Activated naive CD4-positive, alpha-beta T cell treated with Interleukin-2 at 50 U/mL for 16 hours (primary cell): ENCODE results near the gene PLEKHA8.

Experiments used
- DNase-seq: peaks from one replicate; pipeline ENCODE4 v3.0.0-alpha.2; 2020

PLEKHA8 gene

GRCh38 chr7:30148426-30148825 lies 120.2 kb downstream of the PLEKHA8 start:
- no peak for DNase-seq

DNA sequence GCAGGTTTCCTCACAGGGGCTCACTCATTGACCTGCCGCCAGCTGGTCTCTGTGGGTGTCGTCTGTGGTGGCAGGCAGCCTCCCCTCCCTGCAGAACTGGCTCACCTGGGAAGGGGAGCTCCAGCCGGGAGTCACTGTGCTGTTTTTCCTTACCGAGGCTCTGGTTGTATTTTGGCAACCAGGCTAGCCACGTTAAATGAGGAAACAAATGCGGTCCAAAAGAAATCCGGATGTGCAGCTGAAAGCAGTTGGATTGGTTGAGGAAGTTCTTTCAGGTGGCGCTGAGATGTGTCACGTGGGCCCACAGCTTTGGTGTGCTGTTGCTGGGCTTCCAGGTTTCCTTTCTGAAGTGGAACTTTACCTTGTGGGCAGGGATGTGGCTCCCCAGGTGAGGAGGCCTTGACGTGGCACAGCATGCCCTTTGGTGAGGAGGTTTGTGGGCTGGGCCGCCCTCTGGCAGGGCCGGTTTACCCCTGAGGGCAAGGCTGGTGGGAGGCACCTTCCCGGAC lies 120.8 kb downstream of the PLEKHA8 start:
- no peak for DNase-seq

- DNase-seq: no peak
Measured at GRCh38 chr7:30149640-30150272, 121.5 kb downstream of the PLEKHA8 start.

- DNase-seq: no peak
Measured at GRCh38 chr7:30150711-30151110, 122.5 kb downstream of the PLEKHA8 start.

GRCh38 chr7:30154111-30154587 lies 125.9 kb downstream of the PLEKHA8 start:
- DNase-seq: no peak

GRCh38 chr7:30155481-30155880 lies 127.3 kb downstream of the PLEKHA8 start:
- DNase-seq: no peak

DNA sequence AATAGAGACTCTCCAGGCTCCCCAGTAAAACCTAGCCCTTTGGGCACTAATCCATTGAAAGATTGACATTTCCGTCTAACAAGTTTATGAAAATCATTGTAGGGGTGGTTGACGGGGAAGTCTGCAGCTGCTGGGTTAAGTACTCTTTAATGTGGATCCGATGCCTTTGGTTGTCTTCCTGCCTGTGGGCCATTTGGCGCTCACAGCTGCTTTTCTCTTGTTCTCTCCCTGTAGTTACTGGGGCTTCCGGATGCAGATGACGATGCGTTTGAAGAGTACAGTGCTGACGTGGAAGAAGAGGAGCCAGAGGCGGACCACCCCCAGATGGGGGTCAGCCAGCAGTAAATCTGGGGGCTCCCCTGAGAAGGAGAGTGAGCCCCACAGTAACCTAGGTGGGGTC lies 129.0 kb downstream of the PLEKHA8 start:
- DNase-seq: no peak

GRCh38 chr7:30159163-30159562 lies 131.0 kb downstream of the PLEKHA8 start:
- no peak for DNase-seq

- DNase-seq: no peak
Measured at GRCh38 chr7:30159698-30160143, 131.5 kb downstream of the PLEKHA8 start.

DNA sequence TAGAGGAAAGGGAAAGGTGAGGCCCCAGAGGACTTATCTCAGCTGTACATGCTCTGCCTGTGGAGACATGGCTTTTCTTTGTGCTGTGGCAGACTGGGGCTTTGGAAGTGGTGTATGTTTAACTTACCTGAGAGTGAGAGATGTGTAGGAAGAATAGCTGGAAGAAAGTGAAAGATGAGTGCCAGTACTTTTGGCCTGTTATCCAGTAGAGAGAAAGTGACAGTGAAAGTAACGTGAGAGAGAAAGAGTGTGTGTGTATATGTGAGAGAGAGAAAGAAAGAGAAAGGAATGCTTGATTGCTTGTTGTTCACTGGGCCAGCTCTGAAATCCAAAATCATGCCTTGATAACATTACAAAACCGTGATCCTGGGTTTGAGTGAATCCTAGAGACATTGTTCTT lies 132.1 kb downstream of the PLEKHA8 start:
- no peak for DNase-seq

DNA sequence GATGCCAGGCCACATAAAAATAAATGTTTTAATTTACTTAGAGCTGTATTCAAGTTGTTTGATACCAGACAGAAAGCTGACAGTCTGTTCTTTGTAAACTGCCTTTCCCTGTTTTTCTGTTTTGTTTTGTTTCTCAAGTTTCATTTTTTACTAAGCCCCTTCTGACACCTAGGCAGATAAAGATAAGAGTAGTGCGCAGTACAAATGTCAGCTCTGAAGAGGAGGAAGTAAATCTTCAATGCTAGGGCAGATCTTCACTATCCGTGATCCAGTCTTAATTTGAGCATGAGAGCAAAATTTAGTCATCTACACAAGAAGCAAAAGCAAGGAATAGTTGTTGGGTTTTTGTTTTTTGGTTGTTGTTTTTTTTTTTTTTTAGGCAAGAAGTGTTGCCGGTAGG lies 133.9 kb downstream of the PLEKHA8 start:
- no peak for DNase-seq

GRCh38 chr7:30162622-30163124 lies 134.5 kb downstream of the PLEKHA8 start:
- DNase-seq: no peak

DNA sequence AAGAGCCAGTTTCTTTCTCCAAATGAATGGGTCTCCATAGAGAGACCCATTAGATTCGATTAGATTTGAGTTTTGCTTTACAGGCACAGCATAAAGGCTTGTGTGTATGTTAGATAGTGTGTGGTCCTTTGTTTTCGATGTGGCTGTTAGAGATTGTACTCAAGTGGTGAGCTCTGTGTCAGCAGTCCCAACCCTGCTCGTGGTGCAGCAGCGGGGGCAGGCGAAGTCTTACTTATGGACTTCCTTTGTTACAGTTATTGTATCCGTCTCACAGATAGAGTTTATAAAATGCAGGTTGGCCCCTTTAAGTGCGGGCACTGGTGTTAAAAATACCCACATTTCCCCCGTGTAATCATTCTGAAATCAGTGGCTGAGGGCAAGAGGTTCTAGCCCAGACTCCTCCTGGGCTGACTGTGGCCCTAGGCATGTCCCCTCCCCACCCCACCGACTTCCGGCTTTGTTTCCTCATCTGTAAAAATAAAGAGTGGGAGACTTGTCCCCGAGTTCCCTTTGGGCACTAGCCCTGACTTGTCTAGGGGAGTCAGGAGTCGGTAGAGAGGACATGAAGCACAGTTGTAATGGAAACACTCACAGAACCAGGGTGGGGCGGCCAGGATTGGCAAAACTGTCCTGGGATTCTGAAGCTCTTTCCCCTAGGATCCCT lies 135.2 kb downstream of the PLEKHA8 start:
- no peak for DNase-seq

- DNase-seq: no peak
Measured at GRCh38 chr7:30164567-30164966, 136.4 kb downstream of the PLEKHA8 start.

- no peak for DNase-seq
Measured at GRCh38 chr7:30165590-30165989, 137.4 kb downstream of the PLEKHA8 start.

- no peak for DNase-seq
Measured at GRCh38 chr7:30166155-30166840, 138.1 kb downstream of the PLEKHA8 start.

- no peak for DNase-seq
Measured at GRCh38 chr7:30166841-30167235, 138.6 kb downstream of the PLEKHA8 start.

DNA sequence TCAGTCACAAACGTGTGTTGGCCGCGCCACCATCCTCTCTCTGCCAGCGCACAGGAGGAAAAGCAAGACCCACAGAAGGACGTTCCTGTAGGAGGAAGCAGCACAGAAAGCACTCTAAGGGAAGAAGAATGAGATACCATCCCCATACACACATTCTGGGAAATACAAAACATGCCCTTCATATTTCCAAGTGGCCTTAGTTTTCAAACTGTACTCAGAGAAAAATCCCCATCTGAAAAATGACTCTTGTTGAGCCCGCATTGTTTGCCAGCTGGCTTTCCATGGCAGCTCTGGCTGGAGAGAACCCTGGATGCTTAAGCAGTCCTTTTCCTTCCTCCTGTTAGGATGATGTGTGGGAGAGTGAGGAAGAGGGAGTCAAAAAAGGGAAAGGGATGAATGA lies 139.7 kb downstream of the PLEKHA8 start:
- DNase-seq: no peak

DNA sequence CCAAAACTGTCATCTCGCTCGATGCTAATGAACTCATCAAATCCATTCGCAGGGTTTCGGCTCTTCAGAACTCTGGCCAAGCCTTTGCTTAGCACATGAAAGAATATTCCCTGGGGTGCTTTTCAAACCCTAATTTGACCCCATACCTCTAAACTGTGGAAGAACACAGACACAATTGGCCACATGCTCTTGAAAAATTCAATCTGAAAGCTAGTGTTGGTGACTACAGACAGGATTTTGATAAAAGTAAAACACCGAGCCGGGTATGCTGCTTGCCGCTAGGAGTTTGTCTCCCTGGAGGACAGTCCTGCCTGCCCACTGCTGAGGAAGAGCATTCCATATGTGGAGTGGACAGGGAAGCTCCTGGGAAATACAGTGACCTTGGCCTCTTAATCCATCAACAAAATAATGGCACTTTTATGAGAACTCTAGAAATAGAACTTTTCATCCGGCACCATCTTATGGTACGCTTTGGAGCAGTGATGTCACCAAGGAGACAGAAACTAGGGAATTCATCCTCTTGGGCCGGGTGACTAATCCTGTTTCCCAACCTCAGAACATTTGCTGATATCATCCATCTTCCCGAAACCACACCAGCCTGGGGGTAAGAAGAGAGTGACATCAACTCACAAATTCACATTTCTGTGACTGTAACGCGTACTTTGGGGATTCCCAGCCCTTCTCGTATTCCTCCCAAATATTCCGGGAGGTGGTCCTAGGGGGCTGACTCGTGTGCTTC lies 140.8 kb downstream of the PLEKHA8 start:
- DNase-seq: no peak

DNA sequence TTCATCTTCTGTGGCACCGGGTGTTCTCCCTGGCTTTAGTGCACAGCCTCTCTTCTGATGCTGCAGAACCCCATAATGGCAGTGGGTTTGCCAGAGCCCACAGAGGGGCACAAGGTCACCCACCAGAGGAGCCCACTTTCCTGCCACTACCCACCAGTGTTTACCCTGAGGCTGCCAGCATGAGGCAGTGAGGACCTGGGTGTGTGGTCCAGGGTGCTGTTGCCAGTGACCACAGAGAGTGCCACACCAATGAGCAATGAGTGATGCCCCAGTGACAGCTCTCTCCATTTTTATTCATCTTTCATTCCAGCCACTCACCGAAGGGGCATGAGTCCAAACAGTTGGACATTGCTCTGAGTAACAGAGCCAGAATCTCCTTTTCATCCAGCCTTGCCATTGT lies 141.4 kb downstream of the PLEKHA8 start:
- no peak for DNase-seq

GRCh38 chr7:30170476-30171205 lies 142.4 kb downstream of the PLEKHA8 start:
- no peak for DNase-seq

DNA sequence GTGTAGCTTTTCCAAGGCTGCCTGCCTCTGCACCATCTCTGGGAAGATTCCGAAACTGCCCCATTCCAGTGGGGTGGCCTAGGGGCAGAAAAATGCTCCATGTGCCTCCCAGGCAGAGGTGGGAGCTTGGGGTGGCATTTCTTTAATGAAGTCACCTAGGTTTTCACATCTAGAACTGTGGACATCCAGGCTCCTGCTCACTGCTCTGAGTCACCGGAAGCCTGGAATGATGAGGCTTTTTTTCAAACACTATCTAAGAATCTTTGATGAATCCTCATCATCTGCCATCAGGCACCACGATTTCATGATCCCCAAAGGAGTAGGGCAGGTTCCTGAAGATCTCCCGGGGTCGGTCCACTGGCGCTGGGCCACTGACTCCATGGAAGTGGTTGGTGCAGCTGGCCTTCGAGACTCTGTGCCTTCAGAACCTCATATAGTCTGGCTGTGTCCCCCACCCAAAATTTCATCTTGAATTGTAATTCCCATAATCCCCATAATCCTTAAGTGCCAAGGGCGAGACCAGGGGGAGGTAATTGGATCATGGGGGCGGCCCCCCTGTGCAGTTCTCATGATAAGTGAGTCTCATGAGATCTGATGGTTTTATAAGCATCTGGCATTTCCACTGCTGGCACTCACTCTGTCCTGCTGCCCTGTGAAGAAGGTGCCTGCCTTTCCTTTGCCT lies 143.7 kb downstream of the PLEKHA8 start:
- DNase-seq: no peak
